Gastrocnemius medialis (tissue), 4 donors: ENCODE results near the gene PLCG1.

ENCODE experiments used
- POLR2A ChIP-seq, 2 donors: fragments of 450-650 bp; IDR thresholded peaks; one replicate each; pipeline ENCODE4 v1.6.1; 2017; ENCODE audit warnings: antibody characterized with exemption in 2 of 2, mild to moderate bottlenecking in 2 of 2, moderate library complexity in 2 of 2
- TF ChIP-seq, protein P1 (sequence below), 5 experiments: fragments of 450-650 bp in 3 of 5; fragments of 200-600 bp in 2 of 5; sonication (generic) in 2 of 5; IDR thresholded peaks in 4 of 5; conservative IDR thresholded peaks in 1 of 5; 1 replicate in 4 of 5; 2 replicates in 1 of 5; pipeline ENCODE4 v1.5.1; 2016 to 2019; ENCODE audit warnings: antibody characterized with exemption in 5 of 5, mild to moderate bottlenecking in 3 of 5, moderate library complexity in 3 of 5

GRCh38 chr20:41152108-41152757, 14.9 kb downstream of the PLCG1 start:
- TF ChIP-seq, protein P1, sequence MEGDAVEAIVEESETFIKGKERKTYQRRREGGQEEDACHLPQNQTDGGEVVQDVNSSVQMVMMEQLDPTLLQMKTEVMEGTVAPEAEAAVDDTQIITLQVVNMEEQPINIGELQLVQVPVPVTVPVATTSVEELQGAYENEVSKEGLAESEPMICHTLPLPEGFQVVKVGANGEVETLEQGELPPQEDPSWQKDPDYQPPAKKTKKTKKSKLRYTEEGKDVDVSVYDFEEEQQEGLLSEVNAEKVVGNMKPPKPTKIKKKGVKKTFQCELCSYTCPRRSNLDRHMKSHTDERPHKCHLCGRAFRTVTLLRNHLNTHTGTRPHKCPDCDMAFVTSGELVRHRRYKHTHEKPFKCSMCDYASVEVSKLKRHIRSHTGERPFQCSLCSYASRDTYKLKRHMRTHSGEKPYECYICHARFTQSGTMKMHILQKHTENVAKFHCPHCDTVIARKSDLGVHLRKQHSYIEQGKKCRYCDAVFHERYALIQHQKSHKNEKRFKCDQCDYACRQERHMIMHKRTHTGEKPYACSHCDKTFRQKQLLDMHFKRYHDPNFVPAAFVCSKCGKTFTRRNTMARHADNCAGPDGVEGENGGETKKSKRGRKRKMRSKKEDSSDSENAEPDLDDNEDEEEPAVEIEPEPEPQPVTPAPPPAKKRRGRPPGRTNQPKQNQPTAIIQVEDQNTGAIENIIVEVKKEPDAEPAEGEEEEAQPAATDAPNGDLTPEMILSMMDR (IDR thresholded peaks at IDR 0.05 in 4 of 5, conservative IDR thresholded peaks at IDR 0.05 in 1 of 5), result no peak
- TF ChIP-seq POLR2A (IDR thresholded peaks at IDR 0.05), result no peak
